ENCODE data around the gene CAPN5.

Gene CAPN5

GRCh38 chr11:77038029-77038824 lies 28.5 kb upstream of the CAPN5 start:
- no peak for DNase-seq (ENCODE audit: low read depth in 1 of 2, low spot score in 1 of 2)
- TF ChIP-seq GABPA (IDR thresholded peaks at IDR 0.05; ENCODE audit: low read depth): no peak
- TF ChIP-seq, protein P1, sequence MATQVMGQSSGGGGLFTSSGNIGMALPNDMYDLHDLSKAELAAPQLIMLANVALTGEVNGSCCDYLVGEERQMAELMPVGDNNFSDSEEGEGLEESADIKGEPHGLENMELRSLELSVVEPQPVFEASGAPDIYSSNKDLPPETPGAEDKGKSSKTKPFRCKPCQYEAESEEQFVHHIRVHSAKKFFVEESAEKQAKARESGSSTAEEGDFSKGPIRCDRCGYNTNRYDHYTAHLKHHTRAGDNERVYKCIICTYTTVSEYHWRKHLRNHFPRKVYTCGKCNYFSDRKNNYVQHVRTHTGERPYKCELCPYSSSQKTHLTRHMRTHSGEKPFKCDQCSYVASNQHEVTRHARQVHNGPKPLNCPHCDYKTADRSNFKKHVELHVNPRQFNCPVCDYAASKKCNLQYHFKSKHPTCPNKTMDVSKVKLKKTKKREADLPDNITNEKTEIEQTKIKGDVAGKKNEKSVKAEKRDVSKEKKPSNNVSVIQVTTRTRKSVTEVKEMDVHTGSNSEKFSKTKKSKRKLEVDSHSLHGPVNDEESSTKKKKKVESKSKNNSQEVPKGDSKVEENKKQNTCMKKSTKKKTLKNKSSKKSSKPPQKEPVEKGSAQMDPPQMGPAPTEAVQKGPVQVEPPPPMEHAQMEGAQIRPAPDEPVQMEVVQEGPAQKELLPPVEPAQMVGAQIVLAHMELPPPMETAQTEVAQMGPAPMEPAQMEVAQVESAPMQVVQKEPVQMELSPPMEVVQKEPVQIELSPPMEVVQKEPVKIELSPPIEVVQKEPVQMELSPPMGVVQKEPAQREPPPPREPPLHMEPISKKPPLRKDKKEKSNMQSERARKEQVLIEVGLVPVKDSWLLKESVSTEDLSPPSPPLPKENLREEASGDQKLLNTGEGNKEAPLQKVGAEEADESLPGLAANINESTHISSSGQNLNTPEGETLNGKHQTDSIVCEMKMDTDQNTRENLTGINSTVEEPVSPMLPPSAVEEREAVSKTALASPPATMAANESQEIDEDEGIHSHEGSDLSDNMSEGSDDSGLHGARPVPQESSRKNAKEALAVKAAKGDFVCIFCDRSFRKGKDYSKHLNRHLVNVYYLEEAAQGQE (IDR thresholded peaks at IDR 0.05; ENCODE audit: insufficient replicate concordance, low read depth): no peak
- no peak for TF ChIP-seq POLR2AphosphoS5 (IDR thresholded peaks at IDR 0.05; ENCODE audit: low read depth)
- TF ChIP-seq, protein P2, sequence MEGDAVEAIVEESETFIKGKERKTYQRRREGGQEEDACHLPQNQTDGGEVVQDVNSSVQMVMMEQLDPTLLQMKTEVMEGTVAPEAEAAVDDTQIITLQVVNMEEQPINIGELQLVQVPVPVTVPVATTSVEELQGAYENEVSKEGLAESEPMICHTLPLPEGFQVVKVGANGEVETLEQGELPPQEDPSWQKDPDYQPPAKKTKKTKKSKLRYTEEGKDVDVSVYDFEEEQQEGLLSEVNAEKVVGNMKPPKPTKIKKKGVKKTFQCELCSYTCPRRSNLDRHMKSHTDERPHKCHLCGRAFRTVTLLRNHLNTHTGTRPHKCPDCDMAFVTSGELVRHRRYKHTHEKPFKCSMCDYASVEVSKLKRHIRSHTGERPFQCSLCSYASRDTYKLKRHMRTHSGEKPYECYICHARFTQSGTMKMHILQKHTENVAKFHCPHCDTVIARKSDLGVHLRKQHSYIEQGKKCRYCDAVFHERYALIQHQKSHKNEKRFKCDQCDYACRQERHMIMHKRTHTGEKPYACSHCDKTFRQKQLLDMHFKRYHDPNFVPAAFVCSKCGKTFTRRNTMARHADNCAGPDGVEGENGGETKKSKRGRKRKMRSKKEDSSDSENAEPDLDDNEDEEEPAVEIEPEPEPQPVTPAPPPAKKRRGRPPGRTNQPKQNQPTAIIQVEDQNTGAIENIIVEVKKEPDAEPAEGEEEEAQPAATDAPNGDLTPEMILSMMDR (IDR thresholded peaks at IDR 0.05; ENCODE audit: insufficient read depth, low read length): no peak
- no peak for TF ChIP-seq SPI1 (IDR thresholded peaks at IDR 0.05; ENCODE audit: borderline replicate concordance, low read depth)
- H3K27ac ChIP-seq (replicated peaks): no peak overlapping the region
- H3K27me3 ChIP-seq (ENCODE audit: insufficient read depth, poor library complexity, severe bottlenecking): peaks cover 14% of the 10 kb centered on the region
- no peak overlapping the region for H3K4me3 ChIP-seq (replicated peaks; ENCODE audit: insufficient read depth, low read length)

DNA sequence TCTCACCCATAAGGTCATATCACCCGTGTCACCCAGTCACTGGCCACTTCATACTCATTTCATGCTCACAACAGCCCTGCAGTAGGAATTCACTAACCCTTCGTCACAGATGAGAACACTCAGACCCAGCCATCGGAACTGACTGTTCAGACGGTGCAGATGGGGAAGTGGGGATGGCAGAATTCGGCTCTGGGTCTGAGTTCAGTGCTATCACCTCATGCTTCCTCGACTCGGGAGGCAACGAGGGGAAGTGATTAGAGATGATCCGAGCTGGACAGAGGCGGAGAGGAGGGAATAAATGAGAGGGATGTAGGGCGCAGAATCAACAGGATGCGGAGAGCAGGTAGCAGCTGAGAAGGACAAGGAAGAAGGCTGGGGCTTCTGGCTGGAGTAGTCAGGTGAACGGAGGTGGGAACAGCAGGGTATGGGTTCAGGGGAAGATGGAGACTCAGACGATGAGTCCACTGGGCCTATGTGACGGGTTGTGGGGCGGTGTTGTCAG lies 27.9 kb upstream of the CAPN5 start:
- TF ChIP-seq SPI1 (IDR thresholded peaks at IDR 0.05; ENCODE audit: borderline replicate concordance, low read depth) (peak; percentile 69), POLR2AphosphoS5 (IDR thresholded peaks at IDR 0.05; ENCODE audit: low read depth) (no peak)
- no peak overlapping the region for H3K4me3 ChIP-seq (replicated peaks; ENCODE audit: insufficient read depth, low read length)
- peaks cover 14% of the 10 kb centered on the region for H3K27me3 ChIP-seq (ENCODE audit: insufficient read depth, poor library complexity, severe bottlenecking)
- H3K27ac ChIP-seq (replicated peaks): no peak overlapping the region
- DNase-seq (ENCODE audit: low read depth in 1 of 2, low spot score in 1 of 2): peak; percentile 20 to 43

GRCh38 chr11:77039491-77040400 lies 27.0 kb upstream of the CAPN5 start:
- Histone ChIP-seq H3K4me3 (replicated peaks; ENCODE audit: insufficient read depth, low read length) (peak overlapping the region; percentile 20), H3K27me3 (ENCODE audit: insufficient read depth, poor library complexity, severe bottlenecking) (peaks cover 14% of the 10 kb centered on the region), H3K27ac (replicated peaks) (no peak overlapping the region)
- no peak for TF ChIP-seq SPI1 (IDR thresholded peaks at IDR 0.05; ENCODE audit: borderline replicate concordance, low read depth)
- TF ChIP-seq, protein P2 (IDR thresholded peaks at IDR 0.05; ENCODE audit: insufficient read depth, low read length): peak; percentile 5
- peak in 1 of 2 experiments; percentile 38 for DNase-seq (ENCODE audit: low read depth in 1 of 2, low spot score in 1 of 2)

GRCh38 chr11:77040401-77040777 lies 26.4 kb upstream of the CAPN5 start:
- H3K27me3 ChIP-seq (ENCODE audit: insufficient read depth, poor library complexity, severe bottlenecking): peaks cover 14% of the 10 kb centered on the region
- no peak overlapping the region for H3K27ac ChIP-seq (replicated peaks)
- TF ChIP-seq, protein P2 (IDR thresholded peaks at IDR 0.05; ENCODE audit: insufficient read depth, low read length): no peak
- TF ChIP-seq GABPA (IDR thresholded peaks at IDR 0.05; ENCODE audit: low read depth) (no peak), POLR2AphosphoS5 (IDR thresholded peaks at IDR 0.05; ENCODE audit: low read depth) (no peak), SPI1 (IDR thresholded peaks at IDR 0.05; ENCODE audit: borderline replicate concordance, low read depth) (no peak)
- TF ChIP-seq, protein P1 (IDR thresholded peaks at IDR 0.05; ENCODE audit: insufficient replicate concordance, low read depth): no peak
- no peak overlapping the region for H3K4me3 ChIP-seq (replicated peaks; ENCODE audit: insufficient read depth, low read length)
- no peak for DNase-seq (ENCODE audit: low read depth in 1 of 2, low spot score in 1 of 2)

Measured in HL-60 (cell line).